B cell (primary cell): ENCODE results near the gene NDUFAF2. TPM values are rescaled to one million over a fixed set of nuclear protein-coding genes. Genes with fewer than 3 reads are reported as not detected.

ENCODE experiments used
- ATAC-seq: fragments of 200-7000 bp; cut with Tn5 transposase; one replicate; pipeline ENCODE4 v1.10.0; 2021; ENCODE audit warnings: low read depth, mild to moderate bottlenecking, moderate number of reproducible peaks, moderate library complexity
- CTCF ChIA-PET: fragments of 350-600 bp; sonication (Branson Sonifier 250); formaldehyde crosslinking; loops from one replicate; lab custom pipeline; 2021; ENCODE audit warnings: antibody characterized with exemption, inconsistent platforms; lab: Charles Lee
- POLR2A ChIA-PET: fragments of 350-600 bp; sonication (Branson Sonifier 250); formaldehyde crosslinking; loops from one replicate; lab custom pipeline; 2021; ENCODE audit warnings: antibody characterized with exemption; lab: Charles Lee
- DNase-seq: peaks from one replicate; pipeline ENCODE4 v3.0.0; 2013
- H2AFZ ChIP-seq: 2 replicates; pipeline ENCODE4 v1.6.1; 2012; ENCODE audit warnings: mild to moderate bottlenecking, low read depth, low read length; ENCODE audit not compliant: insufficient read depth, poor library complexity, severe bottlenecking
- H3K27ac ChIP-seq, 2 donors: 1 replicate in 1 of 2; 2 replicates in 1 of 2; pipeline ENCODE4 v1.5.1; 2012 to 2013; ENCODE audit warnings: low read length in 2 of 2, mild to moderate bottlenecking in 2 of 2, moderate library complexity in 1 of 2
- H3K27me3 ChIP-seq, 4 experiments: fragments of 200-600 bp in 1 of 4; sonication (generic) in 1 of 4; replicated peaks in 1 of 4; 1 replicate in 2 of 4; 2 replicates in 2 of 4; pipeline versions ENCODE4 v1.6.1 to v1.7.0; 2013 to 2016; ENCODE audit warnings: low read length in 3 of 4, mild to moderate bottlenecking in 2 of 4, mixed read lengths in 1 of 4, moderate library complexity in 1 of 4; ENCODE audit not compliant: insufficient read depth in 4 of 4, control insufficient read depth in 3 of 4; ENCODE audit errors: control extremely low read depth in 1 of 4
- H3K36me3 ChIP-seq, 2 experiments: replicated peaks in 1 of 2; 1 replicate in 1 of 2; 2 replicates in 1 of 2; pipeline versions ENCODE4 v1.6.1 to v1.7.1; 2013; ENCODE audit warnings: low read length in 1 of 2; ENCODE audit not compliant: insufficient read depth in 2 of 2, control insufficient read depth in 1 of 2; ENCODE audit errors: control extremely low read depth in 1 of 2, extremely low read depth in 1 of 2
- H3K4me1 ChIP-seq, 2 donors: fragments of 200-600 bp in 1 of 2; sonication (generic) in 1 of 2; 1 replicate in 1 of 2; 2 replicates in 1 of 2; pipeline versions ENCODE4 v1.5.1 to v1.6.1; 2013 to 2017; ENCODE audit warnings: low read length in 2 of 2; ENCODE audit not compliant: control insufficient read depth in 2 of 2, insufficient read depth in 2 of 2
- H3K4me2 ChIP-seq: replicated peaks from 2 replicates; pipeline ENCODE3; 2012; ENCODE audit warnings: mild to moderate bottlenecking, low read depth, low read length; ENCODE audit not compliant: poor library complexity, severe bottlenecking
- H3K4me3 ChIP-seq, 5 experiments: fragments of 200-600 bp in 1 of 5; sonication (generic) in 1 of 5; 1 replicate in 3 of 5; 2 replicates in 2 of 5; pipeline versions ENCODE4 v1.5.1 to v1.7.0; 2011 to 2016; ENCODE audit warnings: low read length in 4 of 5, mild to moderate bottlenecking in 4 of 5, low read depth in 2 of 5, control low read depth in 1 of 5, moderate library complexity in 1 of 5; ENCODE audit not compliant: insufficient read depth in 1 of 5; ENCODE audit errors: control extremely low read depth in 1 of 5, extremely low read depth in 1 of 5
- H3K79me2 ChIP-seq: fragments of 200-600 bp; sonication (generic); one replicate; pipeline ENCODE4 v1.6.0; 2016; ENCODE audit warnings: low read length; ENCODE audit not compliant: control insufficient read depth, insufficient read depth
- H3K9ac ChIP-seq: fragments of 200-600 bp; sonication (generic); 2 replicates; pipeline ENCODE4 v1.6.1; 2017; ENCODE audit warnings: mild to moderate bottlenecking, low read length, moderate library complexity
- H3K9me3 ChIP-seq, 3 donors: one replicate each; pipeline versions ENCODE4 v1.6.1 to v1.7.1; 2013; ENCODE audit warnings: low read length in 2 of 3; ENCODE audit not compliant: control insufficient read depth in 2 of 3, insufficient read depth in 1 of 3; ENCODE audit errors: control extremely low read depth in 1 of 3
- H4K20me1 ChIP-seq: 2 replicates; pipeline ENCODE4 v1.6.0; 2012; ENCODE audit warnings: mild to moderate bottlenecking, low read length; ENCODE audit not compliant: insufficient read depth, control insufficient read depth, poor library complexity, severe bottlenecking
- H3K27ac Mint-ChIP-seq: one replicate; pipeline ENCODE4 v1.8.0; 2021; ENCODE audit warnings: mixed read lengths
- H3K27me3 Mint-ChIP-seq: one replicate; pipeline ENCODE4 v1.8.0; 2021; ENCODE audit warnings: mixed read lengths
- H3K4me1 Mint-ChIP-seq: one replicate; pipeline ENCODE4 v1.8.0; 2021; ENCODE audit warnings: mixed read lengths
- H3K4me3 Mint-ChIP-seq: one replicate; pipeline ENCODE4 v1.8.0; 2021; ENCODE audit warnings: mixed read lengths
- H3K9me3 Mint-ChIP-seq: one replicate; pipeline ENCODE4 v1.8.0; 2022; ENCODE audit warnings: mixed read lengths; ENCODE audit not compliant: insufficient read depth
- EZH2 ChIP-seq: IDR thresholded peaks from 2 replicates; pipeline ENCODE4 v1.6.1; 2012; ENCODE audit warnings: borderline replicate concordance, low read depth, mild to moderate bottlenecking, moderate library complexity, low read length; ENCODE audit not compliant: insufficient read depth, poor library complexity, severe bottlenecking
- WGBS: methylation state at CpG from one replicate; pipeline ENCODE4 v1.1.5; 2013; ENCODE audit warnings: missing lambda C conversion rate; ENCODE audit not compliant: insufficient coverage; 5-methylcytosine and 5-hydroxymethylcytosine counted together
- intact Hi-C: fragments of 100-400 bp; cut with micrococcal nuclease; formaldehyde crosslinking; loops from one replicate; pipeline ENCODE4 v1.10.0; 2022
- polyA plus RNA-seq: library from polyadenylated mRNA; depleted of rRNA; stranded (reverse); fragments of >200 nt; gene quantifications from 2 replicates; pipeline ENCODE4 v1.2.3, GENCODE V29; 2012
- total RNA-seq, 2 donors: library from RNA; stranded (reverse); fragments of 120-200 nt in 1 of 2; gene quantifications; 1 replicate in 1 of 2; 2 replicates in 1 of 2; pipeline versions ENCODE4 v1.2.3 to v1.2.4, GENCODE V29; 2013 to 2022
- TF ChIP-seq, protein P1 (sequence below): fragments of 200-600 bp; IDR thresholded peaks from one replicate; pipeline ENCODE4 v1.8.0; 2022; ENCODE audit warnings: antibody characterized with exemption, mild to moderate bottlenecking

NDUFAF2 gene
- total and polyA plus RNA-seq, 2 donors (not counting 1 experiment from before 2014, with no cell fraction given): 6.3 to 9.7 TPM

- no peak overlapping the region for H3K4me3 Mint-ChIP-seq
- CTCF ChIA-PET: interaction anchor here (1.1 kb wide), 1 partner anchor 458 kb away, joined by 3 read pairs; no protein-coding TSS in a partner anchor
These were observed 255.7 kb downstream of the NDUFAF2 start for GRCh38 chr5:61200582-61201155.

GRCh38 chr5:61202213-61202612, 257.2 kb downstream of the NDUFAF2 start:
- no peak overlapping the region for H3K4me2 ChIP-seq
- no peak overlapping the region for H3K4me3 Mint-ChIP-seq
- WGBS: no CpG with 5 or more reads among the region's 2 CpGs
- H3K4me1 Mint-ChIP-seq: no peaks in the 10 kb centered on the region
- intact Hi-C loops: no loop called here
- H3K79me2 ChIP-seq: no peaks in the 10 kb centered on the region
- no peak overlapping the region for H2AFZ ChIP-seq
- no peak overlapping the region for H3K9ac ChIP-seq
- no peak overlapping the region for H3K4me3 ChIP-seq
- H3K9me3 Mint-ChIP-seq: peaks cover 10% of the 10 kb centered on the region
- peaks cover 0 to 6% (median 2%) of the 10 kb centered on the region in 4 experiments for H3K27me3 ChIP-seq
- H4K20me1 ChIP-seq: no peaks in the 10 kb centered on the region
- CTCF ChIA-PET: no interaction called here
- H3K36me3 ChIP-seq: no peaks in the 10 kb centered on the region
- POLR2A ChIA-PET: no interaction called here
- ATAC-seq: no peak
- H3K4me1 ChIP-seq: no peaks in the 10 kb centered on the region
- peaks cover 0 to 12% (median 0%) of the 10 kb centered on the region in 3 donors for H3K9me3 ChIP-seq
- H3K27ac ChIP-seq: no peak overlapping the region
- H3K27ac Mint-ChIP-seq: no peak overlapping the region
- TF ChIP-seq EZH2: no peak
- TF ChIP-seq, protein P1, sequence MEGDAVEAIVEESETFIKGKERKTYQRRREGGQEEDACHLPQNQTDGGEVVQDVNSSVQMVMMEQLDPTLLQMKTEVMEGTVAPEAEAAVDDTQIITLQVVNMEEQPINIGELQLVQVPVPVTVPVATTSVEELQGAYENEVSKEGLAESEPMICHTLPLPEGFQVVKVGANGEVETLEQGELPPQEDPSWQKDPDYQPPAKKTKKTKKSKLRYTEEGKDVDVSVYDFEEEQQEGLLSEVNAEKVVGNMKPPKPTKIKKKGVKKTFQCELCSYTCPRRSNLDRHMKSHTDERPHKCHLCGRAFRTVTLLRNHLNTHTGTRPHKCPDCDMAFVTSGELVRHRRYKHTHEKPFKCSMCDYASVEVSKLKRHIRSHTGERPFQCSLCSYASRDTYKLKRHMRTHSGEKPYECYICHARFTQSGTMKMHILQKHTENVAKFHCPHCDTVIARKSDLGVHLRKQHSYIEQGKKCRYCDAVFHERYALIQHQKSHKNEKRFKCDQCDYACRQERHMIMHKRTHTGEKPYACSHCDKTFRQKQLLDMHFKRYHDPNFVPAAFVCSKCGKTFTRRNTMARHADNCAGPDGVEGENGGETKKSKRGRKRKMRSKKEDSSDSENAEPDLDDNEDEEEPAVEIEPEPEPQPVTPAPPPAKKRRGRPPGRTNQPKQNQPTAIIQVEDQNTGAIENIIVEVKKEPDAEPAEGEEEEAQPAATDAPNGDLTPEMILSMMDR: no peak
- DNase-seq: no peak
- peaks cover 36% of the 10 kb centered on the region for H3K27me3 Mint-ChIP-seq

More at GRCh38 chr5:61200582-61201155, 255.7 kb downstream of the NDUFAF2 start:
- Histone ChIP-seq H3K27me3 (peaks cover 0 to 6% (median 2%) of the 10 kb centered on the region in 4 experiments), H3K9me3 (peaks cover 0 to 9% (median 0%) of the 10 kb centered on the region in 3 donors), H2AFZ (no peak overlapping the region), H3K27ac (no peak overlapping the region), H3K36me3 (no peaks in the 10 kb centered on the region), H3K79me2 (no peaks in the 10 kb centered on the region), H3K9ac (no peak overlapping the region), H3K4me2 (no peak overlapping the region), H3K4me1 (no peaks in the 10 kb centered on the region), H3K4me3 (no peak overlapping the region), H4K20me1 (no peaks in the 10 kb centered on the region)
- H3K4me1 Mint-ChIP-seq: no peaks in the 10 kb centered on the region
- 86% methylated on average over 8 of the region's 8 CpGs for WGBS
- no peak for TF ChIP-seq EZH2
- TF ChIP-seq, protein P1: no peak
- intact Hi-C loops: no loop called here
- H3K27ac Mint-ChIP-seq: no peak overlapping the region
- H3K9me3 Mint-ChIP-seq: peaks cover 8% of the 10 kb centered on the region
- peaks cover 32% of the 10 kb centered on the region for H3K27me3 Mint-ChIP-seq
- POLR2A ChIA-PET: no interaction called here
- no peak for ATAC-seq
- no peak for DNase-seq

Other genes with a start within 250 kb of the NDUFAF2 start
- 0.25 and 0.85 TPM in 2 replicates for gene DEPDC1B, start 245.0 kb upstream of the NDUFAF2 start, total RNA-seq
- 0.04 TPM in 2 replicates for gene DEPDC1B, start 245.0 kb upstream of the NDUFAF2 start, polyA plus RNA-seq
- 0.54 TPM in 1 of 2 replicates, not detected in the other for gene ELOVL7, start 100.9 kb upstream of the NDUFAF2 start, total RNA-seq
- gene ELOVL7, start 100.9 kb upstream of the NDUFAF2 start, polyA plus RNA-seq: 0.21 and 0.36 TPM in 2 replicates
- 8.3 and 9.2 TPM in 2 replicates for gene ERCC8, start 135 bp upstream of the NDUFAF2 start, total RNA-seq
- 5.2 and 6.8 TPM in 2 replicates for gene ERCC8, start 135 bp upstream of the NDUFAF2 start, polyA plus RNA-seq
- 28.7 and 29.8 TPM in 2 replicates for gene SMIM15, start 217.3 kb downstream of the NDUFAF2 start, total RNA-seq
- 5.7 and 11.2 TPM in 2 replicates for gene SMIM15, start 217.3 kb downstream of the NDUFAF2 start, polyA plus RNA-seq